22Rv1 (cell line): ENCODE results near the gene DENND2A.
A peak's percentile ranks its signal among the peaks of the same experiment; 100 is the strongest.
"Not testable (repeated sequence)": the region's sequence is repeated elsewhere in the genome, so short reads cannot be mapped to it uniquely, and the experiment has no call there.

Experiments used
- H3K27ac ChIP-seq: fragments of 450-650 bp; 2 replicates; pipeline ENCODE4 v1.5.1; 2017
- CTCF ChIP-seq: fragments of 450-650 bp; IDR thresholded peaks from 2 replicates; pipeline ENCODE4 v1.5.1; 2017; ENCODE audit warnings: mild to moderate bottlenecking
- ZFX ChIP-seq: fragments of 450-650 bp; IDR thresholded peaks from 2 replicates; pipeline ENCODE4 v1.6.1; 2017; ENCODE audit warnings: antibody characterized with exemption, borderline replicate concordance

DENND2A gene

GRCh38 chr7:140521421-140521820, 119.2 kb downstream of the DENND2A start:
- TF ChIP-seq ZFX (no peak), CTCF (no peak)
- no peak overlapping the region for H3K27ac ChIP-seq

- TF ChIP-seq CTCF = no peak
- TF ChIP-seq ZFX = no peak
- no peak overlapping the region for H3K27ac ChIP-seq
Observed at GRCh38 chr7:140519007-140519399, 121.6 kb downstream of the DENND2A start.

- no peak overlapping the region for H3K27ac ChIP-seq
- TF ChIP-seq CTCF (no peak), ZFX (no peak)
Observed at GRCh38 chr7:140518370-140519006, 122.1 kb downstream of the DENND2A start.

GRCh38 chr7:140517546-140518369, 122.9 kb downstream of the DENND2A start:
- no peak overlapping the region for H3K27ac ChIP-seq
- TF ChIP-seq CTCF = peak; percentile 96
- no peak for TF ChIP-seq ZFX

GRCh38 chr7:140512317-140513000, 128.2 kb downstream of the DENND2A start:
- H3K27ac ChIP-seq = peak overlapping the region; percentile 53
- TF ChIP-seq CTCF (no peak), ZFX (no peak)

- no peak overlapping the region for H3K27ac ChIP-seq
- TF ChIP-seq CTCF (no peak), ZFX (no peak)
Observed at GRCh38 chr7:140509789-140510188, 130.8 kb downstream of the DENND2A start.

GRCh38 chr7:140507556-140507955, 133.1 kb downstream of the DENND2A start:
- not testable (repeated sequence) for H3K27ac ChIP-seq
